NCI-H524 (cell line): Measurements from ENCODE around the gene NUP42.
"Not testable (repeated sequence)": the region's sequence is repeated elsewhere in the genome, so short reads cannot be mapped to it uniquely, and the experiment has no call there.

ENCODE experiments used
- DNase-seq, 2 experiments: peaks; one replicate each; lab custom pipeline; 2025; lab: John Stamatoyannopoulos, UW

Gene NUP42

DNA sequence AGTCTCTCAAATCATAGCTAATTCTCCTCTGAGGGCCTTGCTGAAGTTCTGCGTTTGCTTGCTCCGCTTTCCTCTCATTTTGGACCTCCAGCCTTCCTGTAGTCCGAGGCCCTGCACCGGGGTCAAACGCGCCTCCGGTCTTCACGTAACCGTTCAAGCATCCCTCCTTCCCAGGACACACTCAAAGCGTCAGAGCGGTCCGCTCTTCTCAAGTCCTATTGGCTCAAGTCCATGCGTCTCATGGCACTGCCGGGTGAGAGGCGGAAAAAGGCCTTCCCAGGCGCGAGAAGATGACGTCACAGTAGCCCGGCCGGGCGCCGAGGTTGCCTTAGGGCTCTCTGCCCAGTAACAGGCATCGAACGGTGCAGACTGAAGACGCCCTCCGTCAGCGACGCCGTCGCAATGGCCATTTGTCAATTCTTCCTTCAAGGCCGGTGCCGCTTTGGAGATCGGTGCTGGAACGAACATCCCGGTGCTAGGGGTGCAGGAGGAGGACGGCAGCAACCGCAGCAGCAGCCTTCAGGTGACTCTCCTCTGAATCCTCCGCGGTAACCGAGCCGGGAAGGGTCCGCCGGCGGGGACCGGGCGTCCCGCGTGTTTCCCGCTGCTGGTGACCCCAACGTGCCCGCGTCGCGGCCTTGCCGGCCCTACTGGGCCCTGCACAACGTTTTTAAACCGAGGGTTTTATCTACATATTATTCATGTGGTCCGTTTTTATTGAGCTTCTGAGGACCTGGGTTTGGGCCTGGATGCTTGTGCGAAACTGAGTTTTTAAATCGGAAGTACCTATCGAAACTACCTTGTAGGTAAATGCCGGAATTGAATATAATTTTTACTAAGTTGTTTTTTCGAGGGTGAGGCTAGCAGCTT lies at the start of gene NUP42:
Gene NUP42 (plus strand): TSS at position 365 of the 870 bp plus-strand sequence. CDS start 38 bp downstream, at position 403.
- DNase-seq: peak; percentile 95 to 98

DNA sequence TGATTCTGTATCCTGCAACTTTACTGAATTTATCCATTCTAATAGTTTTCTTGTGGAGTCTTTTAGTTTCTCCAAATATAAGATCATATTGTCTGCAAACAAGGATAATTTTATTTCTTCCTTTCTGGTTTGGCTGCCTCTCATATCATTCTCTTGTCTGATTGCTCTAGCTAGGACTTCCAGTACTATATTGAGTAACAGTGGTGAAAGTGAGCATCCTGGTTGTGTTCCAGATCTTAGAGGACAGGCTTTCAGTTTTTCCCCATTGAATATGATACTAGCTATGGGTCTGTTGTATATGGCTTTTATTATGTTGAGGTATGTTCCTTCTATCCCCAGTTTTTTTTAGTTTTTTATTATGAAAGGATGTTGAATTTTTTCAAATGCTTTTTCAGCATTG lies 48.1 kb upstream of the NUP42 start:
- DNase-seq: no peak

GRCh38 chr7:23135755-23136154 lies 46.1 kb upstream of the NUP42 start:
- DNase-seq: no peak

DNA sequence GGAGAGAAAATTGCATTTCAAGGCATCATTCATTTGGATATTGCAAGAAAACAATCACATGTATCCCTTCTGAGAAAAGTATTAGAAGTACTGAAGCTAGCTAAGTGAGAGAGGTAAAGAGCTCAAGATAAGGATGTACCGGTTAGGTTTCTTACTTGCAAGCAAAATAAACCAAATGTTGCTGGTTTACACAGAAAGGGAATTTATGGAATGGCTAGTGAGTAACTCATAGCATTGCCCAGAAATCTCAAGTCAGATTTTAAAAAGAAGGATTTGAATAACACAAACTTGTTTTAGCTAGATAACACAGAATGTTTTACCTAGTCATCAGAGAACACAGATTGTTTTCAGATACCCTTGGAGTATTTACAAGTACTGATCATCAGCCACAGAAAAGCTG lies 45.6 kb upstream of the NUP42 start:
- no peak for DNase-seq

- DNase-seq: no peak
Measured at GRCh38 chr7:23157679-23158078, 24.2 kb upstream of the NUP42 start.

DNA sequence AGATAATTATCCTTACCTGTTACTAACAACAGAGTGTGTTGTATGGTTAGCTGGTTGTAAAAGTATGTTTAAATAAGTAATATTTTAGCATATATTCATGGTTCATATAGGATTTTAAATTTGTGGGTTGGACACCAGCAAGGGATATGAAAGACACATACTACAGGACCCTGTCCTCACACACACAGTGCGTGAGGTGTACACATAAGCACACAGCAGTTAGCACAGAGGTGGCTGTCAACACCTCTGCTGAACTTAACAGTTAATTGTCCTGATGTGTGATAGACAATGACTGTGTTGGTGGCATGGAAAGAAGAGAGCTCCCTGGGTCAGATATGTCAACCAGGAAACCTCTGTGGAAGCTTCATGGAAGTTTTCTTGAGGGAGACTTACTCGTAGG lies 23.3 kb upstream of the NUP42 start:
- no peak for DNase-seq

DNA sequence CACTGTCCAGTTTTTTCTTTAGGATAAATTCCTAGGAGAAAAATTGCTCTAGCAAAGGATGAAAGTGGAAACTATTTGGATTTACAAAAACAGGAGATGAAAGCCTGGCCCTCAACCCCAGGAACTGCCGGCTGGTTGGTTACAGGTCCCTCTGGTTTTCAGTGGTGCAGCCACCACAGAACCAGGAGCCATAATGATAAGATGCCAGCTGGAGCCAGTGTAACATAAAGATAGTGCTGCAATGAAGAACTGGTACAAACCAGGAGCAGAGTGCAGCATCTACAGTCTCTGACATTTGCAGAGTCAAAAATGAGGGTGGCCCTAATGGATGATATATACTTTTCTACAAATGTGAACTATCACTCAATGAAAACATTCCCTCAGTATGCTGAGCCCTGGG lies 20.4 kb upstream of the NUP42 start:
- DNase-seq: no peak

DNA sequence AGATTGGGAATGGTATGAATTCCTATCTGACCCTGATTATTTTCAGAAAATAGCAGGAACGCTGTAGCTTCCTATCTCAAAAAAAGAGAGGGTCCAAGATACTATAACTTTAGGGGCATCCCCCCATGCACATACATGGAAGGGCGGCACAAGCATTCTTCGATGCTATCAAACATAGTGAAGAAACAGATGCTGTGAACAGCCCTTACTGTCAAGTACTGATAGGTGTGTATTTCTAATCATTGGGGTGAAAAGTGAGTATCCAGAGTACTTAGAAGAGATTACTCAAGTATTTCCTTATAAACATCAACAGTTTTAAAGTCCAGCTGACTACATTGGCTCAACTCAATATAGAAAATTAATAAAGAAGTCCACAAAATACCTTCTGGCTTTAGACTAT lies 17.0 kb upstream of the NUP42 start:
- no peak for DNase-seq

DNA sequence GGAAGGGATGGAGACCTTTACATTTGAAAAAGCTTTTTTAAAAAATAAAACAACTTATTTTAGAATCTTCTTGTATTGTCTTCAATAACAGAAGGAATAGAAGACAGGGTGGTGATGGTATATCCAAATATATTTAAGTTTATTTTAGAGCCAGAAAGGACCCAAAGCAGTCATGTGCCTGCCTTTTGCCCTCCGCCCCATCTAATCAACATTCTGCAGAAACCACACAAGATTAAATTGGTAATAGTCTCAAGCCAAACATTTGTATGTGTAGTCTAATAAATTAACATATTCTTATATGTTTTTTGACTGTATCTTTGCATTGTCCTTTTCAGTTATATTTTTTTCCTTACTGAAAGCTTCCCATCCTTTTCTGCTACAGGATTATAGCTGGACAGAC lies 16.5 kb upstream of the NUP42 start:
- no peak for DNase-seq

GRCh38 chr7:23167691-23168090 lies 14.2 kb upstream of the NUP42 start:
- no peak for DNase-seq

GRCh38 chr7:23168111-23168885 lies 13.6 kb upstream of the NUP42 start:
- DNase-seq: no peak

- no peak for DNase-seq
Measured at GRCh38 chr7:23175938-23176337, 5.9 kb upstream of the NUP42 start.

GRCh38 chr7:23183279-23184012 lies 1.6 kb downstream of the NUP42 start:
- no peak for DNase-seq

- DNase-seq: no peak
Measured at GRCh38 chr7:23184291-23184690, 2.4 kb downstream of the NUP42 start.

GRCh38 chr7:23184709-23185359 lies 3.0 kb downstream of the NUP42 start:
- peak in 1 of 2 experiments; percentile 51 for DNase-seq

GRCh38 chr7:23185980-23186379 lies 4.1 kb downstream of the NUP42 start:
- no peak for DNase-seq

DNA sequence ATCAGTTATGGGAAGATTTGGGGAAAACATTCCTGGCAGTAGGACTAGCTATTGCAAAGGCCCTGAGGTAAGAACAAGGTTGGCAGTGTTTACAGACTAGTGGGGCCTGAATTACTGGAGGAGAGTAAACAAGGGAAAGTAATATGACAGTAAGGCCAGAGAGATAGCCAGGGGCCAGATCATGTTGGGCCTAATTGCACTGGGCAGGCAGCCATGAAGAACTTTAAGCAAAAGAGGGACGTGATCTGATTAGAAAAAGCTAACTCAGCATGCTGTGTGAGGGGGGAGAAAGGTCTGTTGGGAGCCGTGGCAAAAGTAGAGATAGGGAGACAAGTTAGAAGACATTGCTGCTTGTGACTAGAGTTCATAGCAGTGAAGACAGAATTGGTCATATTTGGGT lies 9.2 kb downstream of the NUP42 start:
- DNase-seq: no peak

GRCh38 chr7:23193650-23194227 lies 11.9 kb downstream of the NUP42 start:
- DNase-seq: not testable (repeated sequence)

DNA sequence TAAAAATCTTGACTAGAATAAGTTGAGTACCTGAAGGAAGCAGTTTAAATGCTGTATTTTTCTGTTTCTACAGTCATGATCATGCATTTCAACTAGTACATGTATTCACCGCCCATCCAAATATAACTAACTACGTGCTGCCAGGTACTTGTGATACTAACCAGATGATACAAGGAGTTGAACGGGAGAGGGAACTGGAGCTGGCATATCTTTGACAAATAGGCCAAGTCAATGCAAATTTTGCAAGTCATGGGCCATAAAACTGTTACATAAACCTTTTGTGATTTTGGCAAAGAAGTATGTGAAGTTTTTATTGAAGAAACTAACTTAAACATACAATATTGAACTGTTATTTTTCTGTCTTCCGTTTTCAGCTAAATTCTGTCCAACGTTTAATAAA lies 14.5 kb downstream of the NUP42 start:
- DNase-seq: no peak

- not testable (repeated sequence) for DNase-seq
Measured at GRCh38 chr7:23197745-23198144, 15.9 kb downstream of the NUP42 start.

DNA sequence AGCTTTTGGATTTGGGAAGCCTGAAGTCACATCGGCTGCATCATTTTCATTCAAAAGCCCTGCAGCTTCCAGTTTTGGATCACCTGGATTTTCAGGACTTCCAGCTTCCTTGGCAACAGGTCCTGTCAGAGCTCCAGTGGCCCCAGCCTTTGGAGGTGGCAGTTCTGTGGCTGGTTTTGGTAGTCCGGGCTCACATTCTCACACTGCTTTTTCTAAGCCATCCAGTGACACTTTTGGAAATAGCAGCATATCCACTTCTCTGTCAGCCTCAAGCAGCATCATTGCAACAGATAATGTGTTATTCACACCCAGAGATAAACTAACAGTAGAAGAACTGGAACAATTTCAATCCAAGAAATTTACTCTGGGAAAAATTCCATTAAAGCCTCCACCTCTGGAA lies 18.5 kb downstream of the NUP42 start:
- DNase-seq: no peak

- no peak for DNase-seq
Measured at GRCh38 chr7:23204241-23204640, 22.4 kb downstream of the NUP42 start.
